ENCODE results near the gene PHLDA2.

PHLDA2 gene

GRCh38 chr11:2929950-2930703 lies 907 bp upstream of the PHLDA2 start:
- peak; percentile 38 for DNase-seq

GRCh38 chr11:2929531-2929949 lies 320 bp upstream of the PHLDA2 start:
- peak; percentile 48 for DNase-seq

- no peak for DNase-seq
Observed at GRCh38 chr11:2927851-2928604, 1.2 kb downstream of the PHLDA2 start.

GRCh38 chr11:2927121-2927800 lies 2.0 kb downstream of the PHLDA2 start:
- no peak for DNase-seq

- DNase-seq, result no peak
Observed at GRCh38 chr11:2926611-2927051, 2.6 kb downstream of the PHLDA2 start.

- DNase-seq, result no peak
Observed at GRCh38 chr11:2924821-2925675, 4.2 kb downstream of the PHLDA2 start.

- no peak for DNase-seq
Observed at GRCh38 chr11:2924381-2924780, 4.8 kb downstream of the PHLDA2 start.

GRCh38 chr11:2923446-2924375 lies 5.5 kb downstream of the PHLDA2 start:
- no peak for DNase-seq

- DNase-seq, result no peak
Observed at GRCh38 chr11:2922655-2923054, 6.6 kb downstream of the PHLDA2 start.

GRCh38 chr11:2921742-2922493 lies 7.3 kb downstream of the PHLDA2 start:
- DNase-seq, result no peak

- DNase-seq, result no peak
Observed at GRCh38 chr11:2921261-2921660, 8.0 kb downstream of the PHLDA2 start.

GRCh38 chr11:2920343-2920742 lies 8.9 kb downstream of the PHLDA2 start:
- DNase-seq, result no peak

- no peak for DNase-seq
Observed at GRCh38 chr11:2919837-2920236, 9.4 kb downstream of the PHLDA2 start.

GRCh38 chr11:2919188-2919587 lies 10.0 kb downstream of the PHLDA2 start:
- no peak for DNase-seq

GRCh38 chr11:2917842-2918490 lies 11.3 kb downstream of the PHLDA2 start:
- DNase-seq, result no peak

GRCh38 chr11:2916892-2917645 lies 12.2 kb downstream of the PHLDA2 start:
- no peak for DNase-seq

- DNase-seq, result no peak
Observed at GRCh38 chr11:2916114-2916891, 12.9 kb downstream of the PHLDA2 start.

GRCh38 chr11:2915473-2915872 lies 13.7 kb downstream of the PHLDA2 start:
- DNase-seq, result no peak
